OCI-LY1 (cell line): ENCODE results near the gene ST6GAL1.
"Not testable (repeated sequence)": the region's sequence is repeated elsewhere in the genome, so short reads cannot be mapped to it uniquely, and the experiment has no call there.

Experiments used
- CTCF ChIP-seq: fragments of 200-600 bp; sonication (generic), shearing (Covaris generic); IDR thresholded peaks from 2 replicates; pipeline ENCODE4 v1.5.1; 2017; ENCODE audit warnings: mild to moderate bottlenecking, antibody characterized with exemption, low read length, moderate library complexity, mixed read lengths
- EZH2 ChIP-seq: fragments of 200-600 bp; sonication (generic), shearing (Covaris generic); IDR thresholded peaks from 2 replicates; pipeline ENCODE4 v1.8.0; 2017; ENCODE audit warnings: borderline replicate concordance, mixed run types, mild to moderate bottlenecking, antibody characterized with exemption, low read length, moderate library complexity, mixed read lengths

DNA sequence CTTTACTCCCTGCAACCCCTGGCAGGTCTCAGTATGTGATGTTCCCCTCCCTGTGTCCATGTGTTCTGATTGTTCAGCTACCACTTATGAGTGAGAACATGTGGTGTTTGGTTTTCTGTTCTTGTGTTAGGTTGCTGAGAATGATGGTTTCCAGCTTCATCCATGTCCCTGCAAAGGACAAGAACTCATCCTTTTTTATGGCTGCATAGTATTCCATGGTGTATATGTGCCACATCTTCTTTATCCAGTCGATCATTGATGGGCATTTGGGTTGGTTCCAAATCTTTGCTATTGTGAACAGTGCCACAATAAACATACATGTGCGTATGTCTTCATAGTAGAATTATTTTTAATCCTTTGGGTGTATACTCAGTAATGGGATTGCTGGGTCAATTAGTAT is 26.6 kb upstream of the ST6GAL1 start:
- not testable (repeated sequence) for TF ChIP-seq CTCF, EZH2
